NB4 (cell line): ENCODE results near the gene BRF1.

Experiments
- DNase-seq: peaks from one replicate; pipeline ENCODE4 v3.0.0; 2010; ENCODE audit warnings: low read depth
- H3K4me3 ChIP-seq: one replicate; pipeline ENCODE4 v1.5.1; 2011; ENCODE audit warnings: mild to moderate bottlenecking, low read depth, low read length, moderate library complexity
- CTCF ChIP-seq: IDR thresholded peaks from one replicate; pipeline ENCODE4 v1.5.1; 2012; ENCODE audit warnings: low read depth, low read length
- MYC ChIP-seq: IDR thresholded peaks from 2 replicates; pipeline ENCODE4 v1.6.1; 2011; ENCODE audit warnings: low read depth, low read length
- POLR2A ChIP-seq: IDR thresholded peaks from 2 replicates; pipeline ENCODE4 v1.6.1; 2011; ENCODE audit warnings: mild to moderate bottlenecking; ENCODE audit not compliant: insufficient read length; ENCODE audit errors: extremely low read depth
- TF ChIP-seq, protein P1 (sequence below): IDR thresholded peaks from 2 replicates; pipeline ENCODE4 v1.6.1; 2011; ENCODE audit warnings: low read depth, low read length

Gene BRF1

GRCh38 chr14:105178069-105178867, 122.5 kb downstream of the BRF1 start:
- TF ChIP-seq CTCF: peak; percentile 4
- TF ChIP-seq, protein P1, sequence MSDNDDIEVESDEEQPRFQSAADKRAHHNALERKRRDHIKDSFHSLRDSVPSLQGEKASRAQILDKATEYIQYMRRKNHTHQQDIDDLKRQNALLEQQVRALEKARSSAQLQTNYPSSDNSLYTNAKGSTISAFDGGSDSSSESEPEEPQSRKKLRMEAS: no peak
- no peak for TF ChIP-seq MYC
- TF ChIP-seq POLR2A: no peak
- DNase-seq: no peak
- H3K4me3 ChIP-seq: no peak overlapping the region

GRCh38 chr14:105177082-105177481, 123.7 kb downstream of the BRF1 start:
- TF ChIP-seq CTCF (no peak), POLR2A (no peak), MYC (no peak)
- TF ChIP-seq, protein P1: no peak
- no peak overlapping the region for H3K4me3 ChIP-seq
- DNase-seq: no peak

GRCh38 chr14:105176513-105176912, 124.3 kb downstream of the BRF1 start:
- no peak overlapping the region for H3K4me3 ChIP-seq
- TF ChIP-seq POLR2A (no peak), MYC (no peak), CTCF (no peak)
- TF ChIP-seq, protein P1: no peak
- DNase-seq: peak; percentile 53

DNA sequence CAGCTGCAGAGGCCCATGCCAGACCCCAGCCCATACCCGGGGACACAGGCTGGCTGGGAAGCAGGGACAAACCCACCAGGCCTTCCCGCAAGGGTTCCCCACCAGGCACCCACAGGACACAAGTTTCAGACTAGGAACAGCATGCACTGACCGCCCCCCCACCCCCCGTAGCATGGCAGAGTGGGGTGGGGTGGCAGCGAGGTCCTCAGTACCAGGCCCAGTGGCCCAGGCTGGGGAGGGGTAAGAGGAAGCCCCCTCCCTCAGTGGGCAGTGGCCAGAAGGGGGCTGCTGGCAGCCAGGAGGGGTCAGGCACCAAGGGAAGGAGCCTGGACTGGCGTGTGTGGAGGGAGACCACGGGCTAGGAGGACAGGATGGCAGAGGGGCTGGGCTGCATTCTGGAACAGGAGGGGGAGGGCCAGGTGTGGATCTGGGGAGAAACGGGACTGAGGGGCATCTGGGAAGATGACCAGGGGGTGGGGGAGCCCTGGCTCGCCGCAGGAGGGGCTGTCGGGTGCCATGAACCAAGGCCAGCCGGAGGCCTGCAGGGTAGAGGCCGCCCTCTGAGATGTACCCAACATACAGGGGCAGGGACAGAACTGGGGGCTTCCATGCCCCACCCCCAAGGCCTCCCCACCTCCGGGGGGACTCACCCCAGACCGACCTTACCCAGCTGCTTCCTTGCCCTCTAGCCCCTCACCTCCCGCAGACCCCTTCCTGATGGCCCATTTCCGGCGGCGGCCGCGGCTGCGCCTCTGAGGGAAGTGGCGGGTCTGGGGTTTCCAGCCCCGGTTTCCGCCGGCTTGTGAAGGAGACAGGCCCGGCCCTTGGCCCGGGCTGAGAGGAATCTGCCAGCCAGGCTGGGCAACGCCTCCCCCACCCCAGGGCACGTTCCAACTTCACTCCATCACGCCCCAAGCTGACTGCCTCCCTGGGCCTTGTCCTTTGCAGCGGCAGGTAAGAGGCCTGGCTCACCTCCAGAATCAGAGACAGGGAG, 126.6 kb downstream of the BRF1 start:
- peak; percentile 48 for DNase-seq
- TF ChIP-seq CTCF: no peak
- TF ChIP-seq, protein P1: no peak
- no peak for TF ChIP-seq POLR2A
- TF ChIP-seq MYC: no peak
- H3K4me3 ChIP-seq: no peak overlapping the region

DNA sequence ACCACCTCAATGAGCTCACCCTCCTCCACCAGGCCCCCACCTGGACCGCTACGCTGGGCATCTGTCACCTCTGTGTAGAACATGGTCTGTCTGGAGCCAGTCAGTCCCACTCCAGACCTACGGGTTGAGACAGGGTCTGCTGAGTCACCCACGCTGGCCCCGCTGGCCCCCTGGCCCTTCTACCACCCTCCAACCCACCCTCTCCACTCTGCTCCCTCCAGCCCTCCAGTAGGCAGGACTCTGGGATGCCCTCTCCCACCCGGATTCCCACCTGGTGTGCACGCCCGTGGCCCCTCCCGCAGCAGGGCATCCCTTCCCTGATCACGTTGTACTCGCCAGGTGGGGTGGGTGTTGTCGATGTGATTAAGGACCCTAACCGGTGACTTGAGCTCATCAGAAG, 127.7 kb downstream of the BRF1 start:
- H3K4me3 ChIP-seq: no peak overlapping the region
- TF ChIP-seq, protein P1: no peak
- no peak for TF ChIP-seq CTCF
- TF ChIP-seq MYC: no peak
- no peak for TF ChIP-seq POLR2A
- no peak for DNase-seq
